ENCODE results near the gene COL6A2.

DNA sequence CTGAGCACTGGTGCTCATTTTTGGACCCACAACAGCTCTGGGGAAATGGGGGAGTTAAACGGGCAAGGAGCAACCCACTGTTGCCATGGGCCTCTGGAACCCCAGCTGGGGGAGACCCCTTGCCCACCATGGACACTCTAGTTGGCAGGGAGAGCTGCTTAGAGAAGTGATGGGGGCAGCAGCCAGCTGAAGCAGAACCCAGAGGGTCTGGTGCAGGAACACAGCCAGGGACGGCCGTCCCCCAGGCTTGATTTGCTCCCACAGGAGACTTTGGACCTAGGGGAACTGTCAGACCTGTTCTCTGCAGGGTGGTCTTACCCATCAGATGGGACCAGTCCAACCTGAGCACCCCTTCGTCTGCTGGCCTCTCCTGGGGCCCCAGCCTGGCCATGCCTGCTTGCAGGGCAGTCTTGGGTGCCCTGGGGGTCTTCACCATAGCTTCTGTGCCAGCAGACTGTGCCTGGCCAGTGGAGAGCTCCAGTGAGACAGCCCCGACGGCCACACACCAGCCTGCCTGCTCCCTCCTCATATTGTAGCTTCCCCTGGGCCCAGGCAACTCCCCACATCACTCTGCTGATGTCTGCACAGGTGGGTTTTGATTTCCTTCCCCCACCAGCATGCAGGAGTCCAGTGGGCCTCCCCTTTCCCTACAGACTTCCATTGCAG lies 75.1 kb downstream of the COL6A2 start:
- TF ChIP-seq POLR2AphosphoS5 (IDR thresholded peaks at IDR 0.05; ENCODE audit: insufficient read depth in 1 of 2, low read depth in 1 of 2) = no peak
- TF ChIP-seq CTCF (IDR thresholded peaks at IDR 0.05) = no peak
